Measurements from ENCODE around the gene BEND7. TPM values are rescaled to one million over a fixed set of nuclear protein-coding genes. Genes with fewer than 3 reads are reported as not detected.

Gene BEND7, protein sequence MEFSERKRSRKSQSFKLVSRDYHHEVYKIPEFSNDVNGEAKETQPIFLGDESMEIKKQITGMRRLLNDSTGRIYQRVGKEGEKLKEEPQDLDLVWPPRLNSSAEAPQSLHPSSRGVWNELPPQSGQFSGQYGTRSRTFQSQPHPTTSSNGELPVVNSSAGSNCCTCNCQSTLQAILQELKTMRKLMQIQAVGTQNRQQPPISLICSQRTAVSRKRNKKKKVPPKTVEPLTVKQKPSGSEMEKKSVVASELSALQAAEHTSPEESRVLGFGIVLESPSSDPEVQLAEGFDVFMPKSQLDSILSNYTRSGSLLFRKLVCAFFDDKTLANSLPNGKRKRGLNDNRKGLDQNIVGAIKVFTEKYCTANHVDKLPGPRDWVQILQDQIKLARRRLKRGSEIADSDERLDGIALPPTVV
- 10.0 and 21.2 TPM in 2 replicates for total RNA-seq

DNA sequence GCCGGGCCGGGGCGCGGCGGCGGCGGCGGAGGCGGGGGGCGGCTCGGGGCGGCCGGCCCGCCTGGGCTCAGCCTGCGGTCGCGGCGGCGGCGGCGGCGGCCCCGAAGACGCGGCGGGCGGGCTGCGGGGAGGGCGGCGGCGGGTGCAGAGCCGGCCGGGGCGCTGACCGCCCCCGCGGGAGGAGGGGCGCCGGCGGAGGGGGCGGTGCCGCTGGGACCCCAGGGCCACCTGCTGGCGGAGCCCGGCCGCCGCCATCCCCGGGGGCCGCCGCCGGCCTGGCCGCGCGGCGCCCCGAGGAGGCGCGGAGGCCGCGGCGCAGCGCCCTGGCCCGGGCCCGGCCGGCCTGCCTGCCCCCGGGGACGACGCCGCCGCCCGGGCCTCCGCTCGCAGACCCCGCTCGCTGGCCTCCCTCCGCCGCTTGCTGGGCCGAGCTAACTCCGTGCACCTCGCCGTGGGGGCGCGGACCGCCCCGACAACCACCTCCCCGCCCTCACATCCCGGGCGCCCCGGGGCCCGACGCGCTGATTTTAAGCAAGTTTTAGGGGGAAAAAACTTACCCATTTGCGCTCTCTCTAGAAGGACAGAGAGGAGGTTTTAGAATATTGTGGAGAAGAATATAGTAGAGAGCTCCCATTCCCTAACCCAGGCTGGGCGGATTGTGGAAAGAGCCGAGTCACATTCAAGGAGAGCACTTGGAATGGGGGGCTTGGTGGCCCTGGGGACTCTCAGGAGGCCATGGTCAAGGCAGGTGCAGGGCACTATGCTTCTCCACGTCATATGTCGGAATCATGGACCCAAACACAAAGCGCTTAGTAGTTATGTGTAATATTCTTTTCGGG, at the start of gene BEND7:
Gene BEND7 (minus strand): TSS at position 140 of the 839 bp plus-strand sequence. CDS start 481 bp downstream, outside the sequence.

Other genes with a start within 250 kb of the BEND7 start
- gene PHYH, start 228.9 kb downstream of the BEND7 start, total RNA-seq, result 5.2 and 6.9 TPM in 2 replicates
- gene SEPHS1, start 180.7 kb downstream of the BEND7 start, total RNA-seq, result 26.7 and 43.6 TPM in 2 replicates
- 24.6 and 40.5 TPM in 2 replicates for gene PRPF18, start 58.0 kb upstream of the BEND7 start, total RNA-seq